ENCODE data around the gene CSF3R. TPM values are rescaled to one million over a fixed set of nuclear protein-coding genes. Genes with fewer than 3 reads are reported as not detected.

Gene CSF3R
- total and polyA plus RNA-seq, 2 of the 4 experiments (the other 2 are of a cell fraction): not detected

DNA sequence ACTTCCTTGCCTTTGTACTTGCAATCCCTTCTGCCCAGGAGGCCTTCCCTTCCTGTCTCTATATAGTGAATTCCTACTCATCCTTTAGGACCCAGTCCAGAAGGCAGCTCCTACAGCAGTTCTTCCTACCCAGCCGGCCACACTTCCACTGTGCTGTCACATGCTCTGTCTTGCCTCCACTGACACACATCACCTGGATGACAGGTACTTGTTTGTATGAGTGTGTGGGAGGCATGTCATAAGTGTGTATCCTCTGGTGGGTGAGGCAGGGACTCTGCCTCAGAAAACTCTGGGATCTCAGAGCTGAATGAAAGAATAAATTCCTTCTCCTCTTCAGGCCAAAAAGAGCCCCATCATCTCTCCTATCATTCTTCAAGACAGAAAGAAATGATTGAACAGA is 27.3 kb downstream of the CSF3R start:
- no peak overlapping the region for H2BK5ac ChIP-seq (ENCODE audit: low read depth, low read length, poor library complexity, severe bottlenecking)
- H3K9me1 ChIP-seq (ENCODE audit: insufficient read depth, low read length): no peaks in the 10 kb centered on the region
- no peak overlapping the region for H4K8ac ChIP-seq (ENCODE audit: low read depth in 2 of 2, low read length in 2 of 2)
- no peak overlapping the region for H2AFZ ChIP-seq (replicated peaks; ENCODE audit: low read length, poor library complexity)
- intact Hi-C loops (cut with micrococcal nuclease): no loop called here
- H3K79me1 ChIP-seq (ENCODE audit: low read depth in 1 of 2, low read length in 2 of 2): peaks cover 0 to 8% of the 10 kb centered on the region in 2 experiments; a peak in 2 of 4 replicates
- no peak overlapping the region for H2AK5ac ChIP-seq (ENCODE audit: low read depth, low read length)
- H3K18ac ChIP-seq (ENCODE audit: low read depth, low read length): no peak overlapping the region
- no peak overlapping the region for H4K5ac ChIP-seq (ENCODE audit: low read depth, low read length)
- no peak overlapping the region for H3K23ac ChIP-seq (ENCODE audit: low read depth, low read length)
- no peak overlapping the region for H3K9ac ChIP-seq (ENCODE audit: low read depth, low read length)
- in situ Hi-C loops (cut with MboI; ENCODE audit: low sequenced_read_pairs): loop anchor here (25.0 kb wide), 1 partner anchor 1557 kb away; the partner anchor contains the start of genes FHL3 and UTP11
- H4K91ac ChIP-seq (ENCODE audit: insufficient read depth, low read depth, low read length): no peak overlapping the region
- no peak overlapping the region for H2AK9ac ChIP-seq (replicated peaks; ENCODE audit: low read depth, low read length, poor library complexity)
- dilution Hi-C loops (cut with HindIII; ENCODE audit: low sequenced_read_pairs, unreplicated experiment): no loop called here
- WGBS, 2 experiments (ENCODE audit: extremely low coverage in 2 of 2, insufficient read length in 1 of 2): no CpG with 5 or more reads among the region's 1 CpG
- BruUV-seq (replicated peaks): no TSS peak
- H3K9me3 ChIP-seq (ENCODE audit: control insufficient read depth, insufficient read depth, low read length): no peaks in the 10 kb centered on the region
- H3K4ac ChIP-seq (ENCODE audit: low read depth, low read length): no peak overlapping the region
- no peak overlapping the region for H2BK15ac ChIP-seq (ENCODE audit: low read depth, low read length)
- no peaks in the 10 kb centered on the region for H4K20me1 ChIP-seq (ENCODE audit: insufficient read depth, low read length)
- no peak overlapping the region for H3K4me3 ChIP-seq (ENCODE audit: insufficient read depth, low read depth, low read length)
- no peak overlapping the region for H3K4me2 ChIP-seq (ENCODE audit: low read depth, low read length)
- H3K14ac ChIP-seq (replicated peaks; ENCODE audit: low read depth, low read length): no peak overlapping the region
- no peak for ATAC-seq (ENCODE audit: low read depth)
- no peak overlapping the region for H2BK120ac ChIP-seq (ENCODE audit: low read depth, low read length)
- H3K27me3 ChIP-seq (ENCODE audit: control insufficient read depth, insufficient read depth, low read length): no peaks in the 10 kb centered on the region
- no peak for DNase-seq
- peaks cover 2% of the 10 kb centered on the region; the same call in 1 of the 2 replicates for H3K4me1 ChIP-seq (ENCODE audit: control insufficient read depth, insufficient read depth, low read length)
- no peak overlapping the region for H3K27ac ChIP-seq (ENCODE audit: insufficient read depth, low read length)
- peaks cover 30% of the 10 kb centered on the region for H3K36me3 ChIP-seq (ENCODE audit: control insufficient read depth, insufficient read depth, low read length)
- POLR2A ChIA-PET (ENCODE audit: unreplicated experiment): no interaction called here
- no peak overlapping the region for H2BK20ac ChIP-seq (ENCODE audit: low read depth, low read length)
- no peak overlapping the region for H3K56ac ChIP-seq (ENCODE audit: extremely low read depth, insufficient read depth, low read length)
- CTCF ChIA-PET: no interaction called here
- TF ChIP-seq CTCF (conservative IDR thresholded peaks at IDR 0.05; ENCODE audit: low read depth, low read length) (no peak), RAD21 (IDR thresholded peaks at IDR 0.05; ENCODE audit: low read length) (no peak), ELK1 (IDR thresholded peaks at IDR 0.05; ENCODE audit: borderline replicate concordance, low read depth, low read length) (no peak), MXI1 (IDR thresholded peaks at IDR 0.05; ENCODE audit: borderline replicate concordance, low read depth, low read length) (no peak), BHLHE40 (IDR thresholded peaks at IDR 0.05; ENCODE audit: low read depth, low read length) (no peak), FOS (IDR thresholded peaks at IDR 0.05; ENCODE audit: low read depth, low read length) (no peak), CEBPB (IDR thresholded peaks at IDR 0.05; ENCODE audit: low read depth, low read length) (no peak)
- TF ChIP-seq, protein P1, sequence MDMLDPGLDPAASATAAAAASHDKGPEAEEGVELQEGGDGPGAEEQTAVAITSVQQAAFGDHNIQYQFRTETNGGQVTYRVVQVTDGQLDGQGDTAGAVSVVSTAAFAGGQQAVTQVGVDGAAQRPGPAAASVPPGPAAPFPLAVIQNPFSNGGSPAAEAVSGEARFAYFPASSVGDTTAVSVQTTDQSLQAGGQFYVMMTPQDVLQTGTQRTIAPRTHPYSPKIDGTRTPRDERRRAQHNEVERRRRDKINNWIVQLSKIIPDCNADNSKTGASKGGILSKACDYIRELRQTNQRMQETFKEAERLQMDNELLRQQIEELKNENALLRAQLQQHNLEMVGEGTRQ (IDR thresholded peaks at IDR 0.05; ENCODE audit: low read depth, low read length): no peak

All from IMR-90 (cell line).